HepG2 (cell line): ENCODE measurements around the gene SNPH. TPM values are rescaled to one million over a fixed set of nuclear protein-coding genes. Genes with fewer than 3 reads are reported as not detected.
A peak's percentile ranks its signal among the peaks of the same experiment; 100 is the strongest.

Experiments used
- DPF2 ChIP-seq: sonication (generic); formaldehyde crosslinking; IDR thresholded peaks from 2 replicates; pipeline ENCODE4 v1.4.0; 2020; ENCODE audit warnings: mild to moderate bottlenecking, low read depth, missing genetic modification reagents, borderline replicate concordance
- FIP1L1 ChIP-seq: fragments of 200-400 bp; formaldehyde crosslinking; IDR thresholded peaks from 2 replicates; pipeline ENCODE4 v1.6.1; 2018; ENCODE audit warnings: low read depth, mild to moderate bottlenecking, low read length, moderate library complexity, borderline replicate concordance; ENCODE audit not compliant: insufficient read depth
- LCORL ChIP-seq, 2 experiments: fragments of 450-650 bp in 1 of 2; sonication (generic) in 1 of 2; formaldehyde crosslinking in 1 of 2; IDR thresholded peaks; 2 replicates each; pipeline versions ENCODE4 v1.5.0 to v1.6.1; 2017 to 2020; ENCODE audit warnings: antibody characterized with exemption in 1 of 2, missing genetic modification reagents in 1 of 2
- MIXL1 ChIP-seq: IDR thresholded peaks from 2 replicates; pipeline ENCODE4 v1.6.1; 2016
- SP1 ChIP-seq, 2 experiments: fragments of 450-650 bp in 1 of 2; sonication (generic) in 1 of 2; formaldehyde crosslinking in 1 of 2; IDR thresholded peaks; 2 replicates each; pipeline versions ENCODE4 v1.4.0 to v1.6.1; 2016 to 2020; ENCODE audit warnings: missing genetic modification reagents in 1 of 2
- SRSF9 ChIP-seq: fragments of 200-400 bp; formaldehyde crosslinking; IDR thresholded peaks from 2 replicates; pipeline ENCODE4 v1.6.1; 2018; ENCODE audit warnings: borderline replicate concordance, mild to moderate bottlenecking, low read depth, low read length; ENCODE audit not compliant: insufficient read depth, poor library complexity, severe bottlenecking
- THRA ChIP-seq: sonication (generic); formaldehyde crosslinking; IDR thresholded peaks from 2 replicates; pipeline ENCODE4 v1.4.0; 2020; ENCODE audit warnings: missing genetic modification reagents, borderline replicate concordance
- ZBTB33 ChIP-seq: sonication (generic); formaldehyde crosslinking; IDR thresholded peaks from 2 replicates; pipeline ENCODE4 v1.4.0; 2020; ENCODE audit warnings: missing genetic modification reagents
- ZNF337 ChIP-seq: sonication (generic); formaldehyde crosslinking; IDR thresholded peaks from 2 replicates; pipeline ENCODE4 v1.5.1; 2020; ENCODE audit warnings: missing genetic modification reagents, low read depth, mild to moderate bottlenecking, borderline replicate concordance
- ZNF562 ChIP-seq: sonication (generic); formaldehyde crosslinking; IDR thresholded peaks from 2 replicates; pipeline ENCODE4 v1.8.0; 2022; ENCODE audit warnings: missing genetic modification reagents, borderline replicate concordance
- ZNF567 ChIP-seq: sonication (generic); formaldehyde crosslinking; IDR thresholded peaks from 2 replicates; pipeline ENCODE4 v1.8.1; 2023; ENCODE audit warnings: mild to moderate bottlenecking, missing genetic modification reagents, borderline replicate concordance
- ZSCAN5A ChIP-seq: sonication (generic); formaldehyde crosslinking; IDR thresholded peaks from 2 replicates; pipeline ENCODE4 v1.8.0; 2022; ENCODE audit warnings: mild to moderate bottlenecking, missing genetic modification reagents, borderline replicate concordance
- polyA plus RNA-seq, 8 experiments: library from polyadenylated mRNA; depleted of rRNA in 3 of 8; stranded (reverse) in 7 of 8; unstranded in 1 of 8; fragments of >200 nt; fragmentation: Illumina TruSeq in 4 of 8; extraction: Trizol in 4 of 8; gene quantifications; 2 replicates each; pipeline versions ENCODE4 v1.2.1 to v1.2.3, GENCODE V29; 2011 to 2016; ENCODE audit warnings: low read depth in 4 of 8, missing spikeins in 1 of 8, mixed read lengths in 1 of 8; ENCODE audit not compliant: insufficient read depth in 1 of 8
- total RNA-seq, 5 experiments: library from RNA; depleted of rRNA; stranded (reverse); fragments of >200 nt; fragmentation: Illumina TruSeq; extraction: Trizol; gene quantifications; 2 replicates each; pipeline ENCODE4 v1.2.3, GENCODE V29; 2016; ENCODE audit warnings: low read depth in 1 of 5
- TF ChIP-seq, protein P1 (sequence below): sonication (generic); formaldehyde crosslinking; IDR thresholded peaks from 2 replicates; pipeline ENCODE4 v1.4.0; 2020; ENCODE audit warnings: mild to moderate bottlenecking, missing genetic modification reagents

Gene SNPH
- total and polyA plus RNA-seq, 2 of the 13 experiments (the other 11 are each of a cell fraction or from before 2014, with no cell fraction given), result 0.09 TPM; not detected in 1

- no peak for TF ChIP-seq ZBTB33 (CRISPR knock-in tag)
- no peak for TF ChIP-seq ZSCAN5A (CRISPR knock-in tag)
- TF ChIP-seq SRSF9, result no peak
- no peak for TF ChIP-seq DPF2 (CRISPR knock-in tag)
- no peak for TF ChIP-seq ZNF337 (CRISPR knock-in tag)
- TF ChIP-seq MIXL1 (CRISPR knock-in tag), result no peak
- TF ChIP-seq, protein P1, sequence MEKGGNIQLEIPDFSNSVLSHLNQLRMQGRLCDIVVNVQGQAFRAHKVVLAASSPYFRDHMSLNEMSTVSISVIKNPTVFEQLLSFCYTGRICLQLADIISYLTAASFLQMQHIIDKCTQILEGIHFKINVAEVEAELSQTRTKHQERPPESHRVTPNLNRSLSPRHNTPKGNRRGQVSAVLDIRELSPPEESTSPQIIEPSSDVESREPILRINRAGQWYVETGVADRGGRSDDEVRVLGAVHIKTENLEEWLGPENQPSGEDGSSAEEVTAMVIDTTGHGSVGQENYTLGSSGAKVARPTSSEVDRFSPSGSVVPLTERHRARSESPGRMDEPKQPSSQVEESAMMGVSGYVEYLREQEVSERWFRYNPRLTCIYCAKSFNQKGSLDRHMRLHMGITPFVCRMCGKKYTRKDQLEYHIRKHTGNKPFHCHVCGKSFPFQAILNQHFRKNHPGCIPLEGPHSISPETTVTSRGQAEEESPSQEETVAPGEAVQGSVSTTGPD (CRISPR knock-in tag), result no peak
- no peak for TF ChIP-seq SP1 (IDR thresholded peaks at IDR 0.05)
- TF ChIP-seq SP1 (CRISPR knock-in tag; IDR thresholded peaks at IDR 0.05), result no peak
- no peak for TF ChIP-seq ZNF567
- no peak for TF ChIP-seq LCORL (IDR thresholded peaks at IDR 0.05)
- peak; percentile 56; the same call in 1 of the 2 replicates for TF ChIP-seq LCORL (CRISPR knock-in tag; IDR thresholded peaks at IDR 0.05)
- no peak for TF ChIP-seq FIP1L1
- TF ChIP-seq THRA (CRISPR knock-in tag), result no peak
- TF ChIP-seq ZNF562 (CRISPR knock-in tag), result no peak
Observed at GRCh38 chr20:1317545-1318255, 51.6 kb downstream of the SNPH start (continued).
